GM12874 (cell line): ENCODE measurements around the gene OXTR.

ENCODE experiments used
- CTCF ChIP-seq: IDR thresholded peaks from 2 replicates; pipeline ENCODE4 v1.5.1; 2011; ENCODE audit warnings: low read depth, mild to moderate bottlenecking, control low read depth, low read length, moderate library complexity; ENCODE audit not compliant: insufficient read depth

The OXTR gene

GRCh38 chr3:8702560-8702959 lies 66.9 kb downstream of the OXTR start:
- peak; percentile 66 for TF ChIP-seq CTCF
